CD4-positive, alpha-beta T cell treated with Interleukin-4 for 4 hours (primary cell): ENCODE results near the gene H2BK1.

Experiments
- DNase-seq: peaks from one replicate; pipeline ENCODE4 v3.0.0-alpha.2; 2020

H2BK1 gene

GRCh38 chr7:151244841-151245346, 34.6 kb upstream of the H2BK1 start:
- no peak for DNase-seq

GRCh38 chr7:151244196-151244840, 34.0 kb upstream of the H2BK1 start:
- DNase-seq = peak; percentile 58

- DNase-seq = peak; percentile 65
Measured at GRCh38 chr7:151243408-151244195, 33.3 kb upstream of the H2BK1 start.

GRCh38 chr7:151243045-151243349, 32.7 kb upstream of the H2BK1 start:
- DNase-seq = no peak

- no peak for DNase-seq
Measured at GRCh38 chr7:151242159-151243044, 32.1 kb upstream of the H2BK1 start.

- DNase-seq = no peak
Measured at GRCh38 chr7:151241755-151242096, 31.4 kb upstream of the H2BK1 start.

- DNase-seq = no peak
Measured at GRCh38 chr7:151240942-151241754, 30.9 kb upstream of the H2BK1 start.

GRCh38 chr7:151240536-151240935, 30.2 kb upstream of the H2BK1 start:
- DNase-seq = no peak

- no peak for DNase-seq
Measured at GRCh38 chr7:151239837-151240459, 29.7 kb upstream of the H2BK1 start.

- DNase-seq = no peak
Measured at GRCh38 chr7:151238924-151239836, 28.9 kb upstream of the H2BK1 start.

- DNase-seq = no peak
Measured at GRCh38 chr7:151238190-151238810, 28.0 kb upstream of the H2BK1 start.

GRCh38 chr7:151237244-151238189, 27.2 kb upstream of the H2BK1 start:
- no peak for DNase-seq

- DNase-seq = no peak
Measured at GRCh38 chr7:151236406-151236805, 26.1 kb upstream of the H2BK1 start.

- no peak for DNase-seq
Measured at GRCh38 chr7:151235091-151235787, 25.0 kb upstream of the H2BK1 start.

GRCh38 chr7:151233804-151234203, 23.5 kb upstream of the H2BK1 start:
- DNase-seq = no peak

- DNase-seq = peak; percentile 68
Measured at GRCh38 chr7:151232917-151233701, 22.8 kb upstream of the H2BK1 start.

- peak; percentile 87 for DNase-seq
Measured at GRCh38 chr7:151232091-151232916, 22.0 kb upstream of the H2BK1 start, which contains the start of gene CHPF2. Gene CHPF2 (plus strand): TSS chr7:151232483. CDS start chr7:151234012, 1,529 bp downstream.
